HG03139 (cell line): ENCODE results near the gene CABP4.
A peak's percentile ranks its signal among the peaks of the same experiment; 100 is the strongest.
"Not testable (repeated sequence)": the region's sequence is repeated elsewhere in the genome, so short reads cannot be mapped to it uniquely, and the experiment has no call there.

Experiments
- ATAC-seq: cut with Tn5 transposase; IDR thresholded peaks from one replicate; pipeline ENCODE4 v1.9.1; 2021; ENCODE audit not compliant: unreplicated experiment

CABP4 gene

GRCh38 chr11:67476692-67477091 is 21.5 kb downstream of the CABP4 start:
- ATAC-seq = not testable (repeated sequence)

DNA sequence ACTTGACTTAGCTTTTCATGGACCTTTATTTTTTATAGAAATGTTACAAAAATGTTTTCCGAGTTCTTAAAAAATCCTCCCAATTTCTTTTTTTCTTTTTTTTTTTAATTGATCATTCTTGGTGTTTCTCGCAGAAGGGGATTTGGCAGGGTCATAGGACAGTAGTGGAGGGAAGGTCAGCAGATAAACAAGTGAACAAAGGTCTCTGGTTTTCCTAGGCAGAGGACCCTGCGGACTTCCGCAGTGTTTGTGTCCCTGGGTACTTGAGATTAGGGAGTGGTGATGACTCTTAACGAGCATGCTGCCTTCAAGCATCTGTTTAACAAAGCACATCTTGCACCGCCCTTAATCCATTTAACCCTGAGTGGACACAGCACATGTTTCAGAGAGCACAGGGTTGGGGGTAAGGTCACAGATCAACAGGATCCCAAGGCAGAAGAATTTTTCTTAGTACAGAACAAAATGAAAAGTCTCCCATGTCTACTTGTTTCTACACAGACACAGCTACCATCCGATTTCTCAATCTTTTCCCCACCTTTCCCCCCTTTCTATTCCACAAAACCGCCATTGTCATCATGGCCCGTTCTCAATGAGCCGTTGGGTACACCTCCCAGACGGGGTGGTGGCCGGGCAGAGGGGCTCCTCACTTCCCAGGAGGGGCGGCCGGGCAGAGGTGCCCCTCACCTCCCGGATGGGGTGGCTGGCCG is 22.3 kb downstream of the CABP4 start:
- not testable (repeated sequence) for ATAC-seq

- no peak for ATAC-seq
These were observed 27.2 kb downstream of the CABP4 start for GRCh38 chr11:67482275-67482826.

- peak; percentile 68 for ATAC-seq
These were observed 28.0 kb downstream of the CABP4 start, which contains the start of gene AIP for GRCh38 chr11:67482827-67483798. Gene AIP, plus strand, starts transcription at chr11:67483026. Its CDS starts 133 bp downstream, at chr11:67483159.

GRCh38 chr11:67483831-67484665 is 28.9 kb downstream of the CABP4 start:
- no peak for ATAC-seq

DNA sequence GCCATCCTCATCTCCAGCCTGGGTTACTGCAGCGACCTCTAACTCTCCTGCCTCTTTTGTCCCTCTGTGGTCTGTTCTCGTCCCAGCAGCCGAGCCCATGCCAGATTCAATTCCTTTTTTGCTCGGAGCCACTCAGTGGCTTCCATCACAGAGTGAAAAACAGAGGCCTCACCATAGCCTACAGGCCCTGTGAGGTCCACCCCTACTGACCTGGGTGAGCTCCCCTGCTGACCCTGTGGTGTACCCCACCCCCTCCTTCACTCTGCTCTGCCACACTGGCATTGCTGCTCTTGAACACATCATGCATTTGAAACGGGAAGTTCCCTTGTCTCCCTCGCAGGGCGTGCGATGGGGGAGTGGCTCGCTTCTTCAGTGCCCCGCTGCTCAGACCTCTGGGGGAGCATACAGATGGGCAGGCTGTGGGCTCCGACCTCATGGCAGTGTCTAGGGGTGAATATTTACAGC is 29.7 kb downstream of the CABP4 start:
- ATAC-seq = no peak

GRCh38 chr11:67485873-67486361 is 30.8 kb downstream of the CABP4 start:
- ATAC-seq = not testable (repeated sequence)

DNA sequence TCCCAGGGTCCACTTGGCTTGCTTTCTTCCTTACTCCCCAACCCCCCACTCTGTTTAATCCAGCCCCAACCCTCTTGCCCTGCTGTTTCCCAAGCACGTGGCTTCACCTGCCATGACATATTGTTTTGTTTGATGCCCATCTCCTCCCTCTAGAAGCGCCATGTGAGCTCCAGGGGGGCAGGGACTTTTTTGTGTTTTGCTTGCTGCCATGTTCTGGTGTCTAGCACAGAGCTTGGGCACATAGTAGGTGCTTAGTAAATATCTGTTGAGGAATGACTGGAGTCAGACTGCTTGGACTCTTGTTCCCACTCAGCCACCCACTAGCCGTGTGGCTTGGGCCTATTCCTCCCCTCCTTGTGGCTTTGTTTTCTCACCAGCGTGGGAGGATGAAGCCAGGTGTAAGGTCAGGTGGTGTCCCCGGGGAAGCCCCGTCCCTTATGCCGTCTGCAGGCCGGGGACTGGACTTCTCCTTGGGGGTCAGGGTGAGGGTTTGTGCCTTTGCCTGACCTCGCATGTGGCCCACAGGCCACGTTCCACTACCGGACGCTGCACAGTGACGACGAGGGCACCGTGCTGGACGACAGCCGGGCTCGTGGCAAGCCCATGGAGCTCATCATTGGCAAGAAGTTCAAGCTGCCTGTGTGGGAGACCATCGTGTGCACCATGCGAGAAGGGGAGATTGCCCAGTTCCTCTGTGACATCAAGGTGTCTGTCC is 31.5 kb downstream of the CABP4 start:
- ATAC-seq = no peak

- ATAC-seq = no peak
These were observed 34.2 kb downstream of the CABP4 start for GRCh38 chr11:67489203-67489884.

- no peak for ATAC-seq
These were observed 35.0 kb downstream of the CABP4 start for GRCh38 chr11:67489885-67490726.

DNA sequence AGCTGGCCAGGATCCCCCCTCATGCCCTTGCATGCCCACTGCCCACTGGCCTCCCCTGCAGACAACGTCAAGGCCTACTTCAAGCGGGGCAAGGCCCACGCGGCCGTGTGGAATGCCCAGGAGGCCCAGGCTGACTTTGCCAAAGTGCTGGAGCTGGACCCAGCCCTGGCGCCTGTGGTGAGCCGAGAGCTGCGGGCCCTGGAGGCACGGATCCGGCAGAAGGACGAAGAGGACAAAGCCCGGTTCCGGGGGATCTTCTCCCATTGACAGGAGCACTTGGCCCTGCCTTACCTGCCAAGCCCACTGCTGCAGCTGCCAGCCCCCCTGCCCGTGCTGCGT is 35.5 kb downstream of the CABP4 start:
- no peak for ATAC-seq

DNA sequence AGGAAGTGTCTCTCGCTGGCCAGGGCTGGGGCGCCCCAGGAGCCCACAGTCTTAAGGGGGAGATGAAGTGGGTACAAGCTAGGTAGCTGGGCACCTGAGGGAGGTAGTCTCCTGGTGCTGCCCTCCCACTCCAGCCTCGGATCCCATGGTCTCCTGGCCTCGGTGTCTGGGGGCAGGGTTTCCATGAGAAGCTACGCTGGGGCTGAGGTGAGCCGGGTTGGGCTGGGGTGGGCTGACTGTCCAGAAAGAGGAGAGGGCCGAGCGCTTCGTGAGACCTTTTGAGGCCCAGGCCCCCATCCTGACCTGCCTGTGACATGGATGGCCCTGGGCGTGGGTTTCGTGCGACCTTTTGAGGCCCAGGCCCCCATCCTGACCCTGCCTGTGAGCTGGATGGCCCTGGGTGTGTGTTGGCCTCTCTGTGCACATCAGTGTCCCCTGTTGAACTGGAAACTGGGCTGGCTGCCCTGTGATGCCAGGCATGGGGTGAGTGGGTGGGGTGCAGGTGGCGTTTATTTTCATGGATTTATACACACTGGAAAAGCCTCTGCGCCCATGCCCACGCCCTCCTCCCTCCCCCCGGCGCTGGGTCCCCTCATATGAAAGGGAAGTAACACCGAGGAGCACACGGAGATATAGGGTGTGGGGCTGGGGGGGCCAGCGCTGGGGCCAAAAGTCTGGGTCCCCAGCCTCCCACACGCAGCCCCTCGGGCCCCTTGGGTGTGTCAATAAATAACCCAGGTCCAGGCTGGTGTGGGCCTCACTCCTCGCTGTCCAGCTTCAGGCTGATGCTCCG is 36.3 kb downstream of the CABP4 start:
- ATAC-seq = no peak

DNA sequence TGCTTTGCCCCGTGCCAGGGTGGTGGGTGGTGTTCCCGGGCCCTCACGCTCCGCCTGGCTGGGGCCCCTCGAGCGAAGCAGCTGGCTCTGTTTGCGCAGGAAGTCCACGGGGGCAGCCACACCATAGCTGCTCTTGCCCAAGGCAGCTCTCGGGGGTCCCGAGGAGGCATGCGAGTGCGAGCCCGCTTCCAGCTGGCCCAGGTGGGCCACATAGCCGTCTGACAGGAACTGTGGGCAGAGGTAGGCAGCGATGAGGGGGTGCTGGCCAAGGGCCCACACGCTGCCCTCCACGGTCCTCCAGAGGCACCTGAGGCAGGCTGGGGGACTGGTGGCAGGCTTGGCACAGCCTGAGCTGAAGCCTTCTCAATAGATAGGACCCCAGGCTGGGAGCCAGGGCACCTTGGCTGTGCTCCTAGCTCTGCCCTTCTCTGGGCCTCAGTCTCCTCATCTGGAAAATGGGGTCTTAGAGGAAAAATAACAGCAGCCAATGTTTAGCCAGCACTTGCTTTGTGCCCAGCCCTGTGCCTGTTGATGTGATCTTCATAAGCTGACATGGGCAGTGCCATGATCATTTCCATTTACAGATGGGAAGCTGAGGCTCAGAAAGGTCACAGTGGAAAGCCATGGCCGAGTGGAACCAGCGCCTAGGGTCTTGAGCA is 37.0 kb downstream of the CABP4 start:
- ATAC-seq = no peak

DNA sequence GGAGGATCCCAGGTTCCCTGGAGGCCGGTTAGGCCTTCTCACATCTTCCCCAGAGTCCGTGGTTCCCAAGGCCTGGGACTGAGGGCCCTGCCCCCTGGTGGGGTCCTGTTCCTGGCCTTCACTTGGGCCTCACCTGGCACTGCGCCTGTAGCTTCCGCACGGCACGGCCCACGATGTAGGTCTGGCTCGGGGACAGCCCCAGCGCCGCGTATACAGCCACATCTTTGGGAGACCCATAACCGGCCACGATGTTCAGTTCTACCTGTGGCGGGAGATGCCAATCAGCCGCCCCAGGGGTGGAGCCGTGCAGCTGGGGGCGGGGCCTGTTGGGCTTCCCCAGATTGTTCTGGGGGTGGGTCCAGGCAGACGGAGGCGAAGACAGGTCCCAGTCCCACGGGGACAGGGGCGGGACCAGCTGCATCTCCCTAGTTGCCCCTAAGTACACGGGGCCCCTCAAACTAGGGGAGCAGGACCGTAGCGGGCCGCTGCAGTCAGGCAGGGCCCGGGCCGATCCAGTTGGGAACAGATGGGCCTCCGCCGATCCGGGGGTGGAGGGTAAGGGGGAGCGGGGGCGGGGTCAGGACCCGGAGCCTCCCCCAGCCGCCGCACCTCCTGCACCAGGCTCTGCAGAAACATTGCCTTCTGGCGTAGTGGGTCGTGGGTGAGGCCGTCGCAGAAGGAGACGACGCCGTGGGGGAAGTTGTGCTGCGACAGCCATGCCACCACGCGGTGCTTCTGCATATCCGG is 37.8 kb downstream of the CABP4 start:
- ATAC-seq = no peak

DNA sequence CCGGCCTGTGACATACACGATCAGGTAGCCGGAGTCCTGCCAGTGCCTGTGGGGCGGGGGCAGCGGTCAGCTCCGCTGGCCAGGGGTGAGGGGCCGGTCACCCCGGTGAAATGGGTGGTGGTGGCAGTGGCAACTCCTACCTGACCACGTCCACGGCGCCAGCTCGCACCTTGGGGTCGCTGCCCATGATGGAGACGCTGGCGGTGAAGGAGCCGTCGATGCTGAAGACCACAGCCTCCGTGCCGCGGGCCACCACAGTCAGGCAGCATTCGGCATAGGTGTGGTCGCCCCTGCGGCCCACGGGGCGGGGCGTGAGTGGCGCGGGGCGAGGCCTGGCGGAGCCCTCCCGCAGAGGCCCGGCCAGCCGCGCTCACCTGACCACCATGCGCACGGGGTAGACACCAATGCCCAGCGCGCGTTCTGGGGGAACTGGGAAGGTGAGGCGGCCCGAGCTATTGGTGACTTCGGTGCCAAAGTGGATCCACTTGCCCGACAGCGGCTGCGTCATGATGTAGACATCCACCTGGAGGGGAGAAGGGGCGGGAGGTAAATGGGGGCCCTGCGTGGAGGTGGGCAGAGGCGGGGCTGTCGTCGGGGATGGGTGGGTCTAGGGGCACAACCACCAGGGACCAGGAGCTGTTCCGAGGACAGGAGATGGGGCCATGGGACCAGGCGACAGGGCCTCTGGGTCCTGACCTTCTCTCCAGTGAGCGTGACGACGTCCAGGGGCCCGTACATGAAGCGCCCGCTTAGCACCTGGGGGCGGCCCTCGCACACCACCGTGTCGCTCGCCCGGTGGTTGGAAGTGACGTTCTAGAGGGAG is 38.6 kb downstream of the CABP4 start:
- no peak for ATAC-seq
